GM21360 (cell line): ENCODE measurements around the gene MARCHF11.

ENCODE experiments used
- ATAC-seq: cut with Tn5 transposase; IDR thresholded peaks from one replicate; pipeline ENCODE4 v1.9.1; 2021; ENCODE audit warnings: mild to moderate bottlenecking, moderate library complexity; ENCODE audit not compliant: unreplicated experiment

MARCHF11 gene

DNA sequence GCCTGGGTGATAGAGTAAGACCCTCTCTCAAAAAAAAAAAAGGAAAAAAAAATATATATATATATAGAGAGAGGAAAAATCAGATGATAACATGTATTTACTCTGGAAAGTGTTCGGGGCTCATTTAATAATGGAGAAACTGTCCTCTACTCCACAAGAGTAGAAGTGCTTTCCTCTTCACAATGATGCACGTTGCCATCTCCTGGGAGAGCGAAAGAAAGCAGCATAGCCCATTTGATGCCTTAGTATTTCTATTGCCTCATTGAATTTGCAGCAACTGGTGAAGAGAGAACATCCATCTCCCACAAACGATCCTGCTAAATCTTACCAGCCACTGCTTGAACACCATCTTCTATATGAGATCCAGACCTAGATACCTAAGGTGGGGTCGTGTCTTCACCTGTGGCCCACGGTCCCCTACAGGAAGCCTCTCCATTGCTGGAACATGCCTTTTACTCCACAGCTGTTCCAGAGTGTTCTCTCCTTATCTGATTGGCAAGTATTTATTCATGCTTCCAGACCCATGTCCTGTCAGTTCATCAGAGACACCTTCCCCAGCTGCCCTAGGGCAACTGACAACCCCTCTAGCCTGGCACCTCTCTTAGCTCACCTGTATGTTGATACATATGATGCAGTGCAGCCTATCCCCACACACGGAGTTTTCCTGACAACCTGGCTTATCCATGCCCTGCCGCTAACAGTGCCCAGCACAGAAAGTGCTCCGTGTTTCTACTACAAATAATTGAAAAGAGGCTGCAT lies 115.3 kb downstream of the MARCHF11 start:
- ATAC-seq, result no peak

DNA sequence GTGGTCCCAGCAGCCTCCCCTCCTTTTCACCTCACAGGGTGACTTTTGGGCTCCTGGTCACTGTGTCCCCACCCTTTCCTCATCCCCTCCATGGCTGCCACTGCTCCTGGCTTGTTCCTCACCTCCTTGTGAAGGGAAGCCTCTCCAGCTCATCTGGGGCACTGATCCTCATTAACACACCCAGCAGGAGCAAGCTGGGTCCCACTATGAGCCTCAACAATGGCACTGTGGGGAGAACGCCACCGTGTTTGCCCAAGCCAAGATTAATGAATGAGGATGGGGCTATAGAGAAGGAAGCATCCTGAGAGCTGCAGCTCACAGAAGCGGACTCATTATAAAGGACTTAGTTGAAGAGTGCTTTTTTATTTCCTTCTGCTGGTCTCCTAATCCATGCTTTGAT lies 118.4 kb downstream of the MARCHF11 start:
- no peak for ATAC-seq

DNA sequence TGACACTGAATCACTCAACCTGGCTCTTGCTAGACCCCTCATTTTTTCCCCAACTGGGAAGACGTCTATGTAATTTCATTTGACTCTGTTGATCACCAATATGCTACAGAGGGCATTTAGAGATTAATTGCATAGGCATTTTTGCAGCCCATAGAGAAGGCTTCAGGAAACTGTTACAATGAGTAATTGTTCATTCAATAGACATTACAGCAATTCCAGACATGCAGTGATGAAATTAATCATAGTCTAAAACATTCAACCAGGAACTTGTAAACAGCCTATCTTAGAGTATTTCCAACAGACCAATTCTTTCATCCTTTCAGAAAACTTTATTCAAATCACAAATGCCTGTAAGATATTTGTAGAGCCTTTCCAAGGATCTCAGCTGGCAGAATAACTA lies 122.3 kb downstream of the MARCHF11 start:
- no peak for ATAC-seq

DNA sequence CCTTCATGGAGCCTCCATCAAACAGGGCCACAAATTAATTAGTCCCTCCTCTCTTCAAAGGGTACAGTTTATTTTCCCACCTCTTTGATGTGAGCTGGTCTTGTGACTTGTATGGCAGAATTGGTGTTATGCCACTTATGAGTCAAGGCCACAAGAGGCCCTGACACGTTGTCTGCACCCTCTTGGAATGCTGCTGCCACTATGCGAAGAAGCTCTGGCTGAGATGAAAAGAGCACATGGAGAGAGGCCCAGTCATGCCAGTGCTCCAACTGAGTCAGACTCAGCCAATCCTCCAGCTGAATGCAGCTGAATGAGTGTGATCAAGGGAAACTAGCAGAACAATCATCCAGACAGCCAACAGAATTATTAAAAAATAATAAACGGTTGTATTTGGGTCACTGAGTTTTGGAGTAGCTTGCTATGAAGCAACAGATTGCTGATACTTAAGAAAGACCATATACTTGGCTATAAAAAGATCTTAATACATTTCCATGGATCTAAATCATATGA lies 128.3 kb downstream of the MARCHF11 start:
- no peak for ATAC-seq

DNA sequence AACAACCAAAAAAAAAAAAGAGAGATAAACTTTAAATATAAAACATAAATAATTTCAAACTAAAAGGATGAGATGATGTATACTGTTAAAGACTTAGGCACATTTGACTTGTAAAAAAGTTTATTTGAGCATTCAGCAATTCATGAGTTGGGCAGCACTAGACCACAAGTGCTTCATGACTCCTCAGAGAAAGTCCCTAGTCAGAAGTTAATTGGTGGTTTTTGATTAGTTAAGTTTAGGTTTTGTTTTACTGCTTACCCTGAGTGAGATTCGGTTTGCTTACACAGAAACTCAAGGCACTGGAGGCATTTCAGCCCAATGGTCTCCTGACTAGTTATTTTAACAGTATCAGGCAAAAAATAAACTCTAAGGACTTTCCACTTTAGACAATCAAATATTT lies 129.2 kb downstream of the MARCHF11 start:
- ATAC-seq, result no peak

DNA sequence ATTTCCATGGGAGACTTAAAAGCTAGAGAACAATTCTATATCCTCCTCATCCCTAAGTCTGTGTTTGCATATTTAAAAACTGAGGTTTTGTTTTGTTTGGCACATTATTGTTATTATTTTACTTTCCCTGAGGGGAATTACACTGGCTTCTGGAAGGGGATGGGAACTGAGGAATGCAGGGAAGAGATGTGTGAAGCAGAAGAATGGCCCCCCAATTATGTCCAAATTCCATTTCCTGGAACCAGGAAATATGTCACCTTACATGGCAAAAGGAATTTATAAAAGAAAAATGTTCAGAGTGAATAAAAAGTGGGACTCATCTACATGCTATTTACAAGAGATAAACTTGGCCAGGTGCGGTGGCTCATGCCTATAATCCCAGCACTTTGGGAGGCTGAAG lies 129.8 kb downstream of the MARCHF11 start:
- no peak for ATAC-seq

DNA sequence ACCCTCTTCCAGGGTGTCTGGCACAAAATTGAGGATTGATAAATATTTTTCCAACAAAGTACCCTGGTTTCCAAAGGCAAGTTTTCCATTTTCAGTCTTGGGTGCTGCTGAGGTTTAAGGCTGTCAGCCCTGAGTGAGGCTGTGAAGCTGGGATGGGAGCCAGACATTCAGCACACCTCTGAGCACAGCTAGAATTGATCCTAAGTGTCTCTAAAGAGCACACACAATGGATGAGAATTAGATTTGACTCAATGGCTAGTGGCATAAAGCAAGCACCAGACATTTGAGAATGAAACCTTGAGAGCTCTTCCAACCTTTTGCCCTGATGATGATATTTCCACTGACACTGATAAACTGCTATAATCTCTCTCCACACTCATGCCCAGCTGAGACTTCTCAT lies 131.5 kb downstream of the MARCHF11 start:
- ATAC-seq, result no peak

DNA sequence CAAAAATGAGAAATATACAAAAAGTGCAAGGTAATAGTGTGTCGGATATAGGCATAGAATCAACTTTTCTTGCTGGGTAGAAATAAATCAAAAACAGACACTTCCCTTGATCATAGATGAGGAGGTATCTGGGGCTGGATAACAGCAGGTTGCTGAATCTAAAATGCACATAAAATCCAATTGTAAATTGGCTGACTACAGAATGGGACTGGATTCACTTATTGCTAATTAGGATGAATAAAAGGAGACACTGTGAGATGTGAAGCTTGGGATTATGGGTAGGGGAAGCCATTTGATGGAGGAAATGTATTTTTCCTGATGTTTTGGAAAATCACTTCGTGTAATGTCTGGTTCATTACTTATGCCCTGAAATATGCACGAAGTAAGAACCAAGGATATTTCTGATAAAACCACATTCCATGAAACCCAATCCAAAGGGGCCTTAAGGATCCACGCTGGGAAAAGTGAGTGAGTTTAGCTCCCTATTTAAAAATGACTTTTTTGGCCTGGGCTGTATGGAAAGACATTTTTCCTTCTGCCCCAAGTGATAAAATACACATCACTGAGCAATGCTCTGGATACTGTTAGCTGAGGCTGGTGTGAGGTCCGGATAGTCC lies 136.1 kb downstream of the MARCHF11 start:
- ATAC-seq, result no peak

DNA sequence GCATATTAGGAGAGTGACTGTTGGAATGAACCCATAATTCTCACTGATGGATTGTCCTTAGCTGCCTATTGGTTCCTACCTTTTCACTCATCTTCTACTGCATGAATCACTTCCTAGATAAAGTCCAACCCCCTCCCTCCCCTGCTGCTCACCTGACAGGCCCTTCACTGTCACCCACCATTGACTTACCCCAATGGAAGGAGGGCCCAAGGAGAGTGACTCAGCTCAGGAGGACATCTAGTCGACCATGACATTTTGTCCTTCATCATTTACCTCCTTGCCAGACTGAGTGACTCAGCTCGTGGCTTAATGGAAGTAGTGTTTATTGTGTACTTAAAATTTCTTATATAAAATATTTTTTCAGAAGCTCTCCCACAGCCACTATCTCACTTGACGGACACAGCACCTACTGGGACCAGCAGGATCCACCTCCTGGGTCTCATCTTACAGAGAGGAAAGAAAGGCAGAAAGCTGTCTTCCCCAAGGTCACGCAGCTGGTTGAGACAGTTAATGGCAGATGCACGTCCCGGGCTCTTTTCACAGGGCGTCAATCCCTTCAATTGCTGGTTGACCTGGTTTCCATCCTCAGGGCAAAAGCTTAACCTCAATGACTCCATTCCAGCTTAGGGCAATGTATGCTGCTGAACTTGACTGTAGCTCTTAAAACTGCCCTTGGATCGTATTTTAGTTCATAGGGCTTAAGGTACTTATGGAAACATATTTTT lies 142.3 kb downstream of the MARCHF11 start:
- no peak for ATAC-seq

DNA sequence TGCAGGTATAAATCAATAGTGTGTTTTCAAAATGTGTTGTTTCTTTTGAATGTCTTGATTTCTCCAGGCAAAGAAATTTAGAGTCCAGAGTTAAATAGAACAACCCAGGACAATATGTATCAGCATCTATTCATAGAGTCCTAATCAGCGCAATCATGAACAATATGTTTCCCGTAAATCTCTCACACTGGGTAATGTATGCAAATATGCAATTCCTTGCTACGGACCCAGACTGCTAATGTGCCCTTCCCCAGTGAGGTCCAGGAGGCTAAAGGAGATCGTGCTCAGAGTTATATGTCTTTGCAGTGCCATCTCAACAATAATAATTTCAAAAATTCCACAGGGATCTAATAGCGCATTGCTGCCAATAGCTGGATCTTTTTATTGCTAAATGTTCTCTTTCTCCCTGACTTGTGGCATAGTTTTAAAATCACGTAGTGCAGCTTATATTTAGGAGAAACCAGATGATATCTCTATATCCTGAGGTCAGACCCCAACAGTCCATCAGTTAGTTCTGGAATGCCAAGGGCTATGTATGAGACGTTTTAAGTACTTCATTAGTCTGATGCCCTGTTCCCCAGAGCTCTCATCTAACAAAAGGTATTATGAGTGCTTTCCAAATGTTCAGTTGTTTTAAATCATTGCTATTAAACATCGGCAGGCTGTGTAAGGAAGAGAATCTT lies 145.1 kb downstream of the MARCHF11 start:
- no peak for ATAC-seq

DNA sequence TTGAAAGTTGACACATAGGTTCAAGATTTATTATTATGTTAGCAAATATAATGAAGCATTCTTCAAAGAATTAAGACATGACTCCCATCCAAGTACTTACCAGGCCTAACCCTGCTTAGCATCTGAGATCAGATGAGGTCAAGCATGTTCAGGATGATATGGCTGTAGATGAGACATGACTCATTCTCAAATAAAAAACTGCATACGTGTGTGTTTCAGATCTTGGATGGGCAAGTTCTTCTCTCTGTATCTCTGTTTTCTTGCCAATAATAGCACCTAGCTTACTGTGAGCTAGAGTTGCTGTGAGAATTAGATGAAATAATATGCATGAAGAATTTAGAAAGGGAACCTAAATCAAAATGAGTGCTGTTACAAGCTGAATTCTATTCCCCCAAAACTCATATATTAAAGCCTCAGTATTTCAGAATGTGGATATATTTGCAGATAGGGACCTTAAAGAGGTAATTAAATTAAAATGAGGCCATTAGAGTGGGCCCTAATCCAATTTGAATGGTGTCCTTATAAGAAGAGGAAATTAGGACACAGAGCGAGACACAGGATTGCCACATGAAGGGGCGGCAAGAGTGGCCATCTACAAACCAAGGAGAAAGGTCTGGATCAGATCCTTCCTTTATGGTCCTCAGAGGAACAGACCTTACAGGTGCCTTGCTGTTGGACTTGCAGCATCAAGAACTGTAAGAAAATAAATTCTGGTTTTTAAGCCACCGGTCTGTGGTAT lies 146.2 kb downstream of the MARCHF11 start:
- ATAC-seq, result no peak

DNA sequence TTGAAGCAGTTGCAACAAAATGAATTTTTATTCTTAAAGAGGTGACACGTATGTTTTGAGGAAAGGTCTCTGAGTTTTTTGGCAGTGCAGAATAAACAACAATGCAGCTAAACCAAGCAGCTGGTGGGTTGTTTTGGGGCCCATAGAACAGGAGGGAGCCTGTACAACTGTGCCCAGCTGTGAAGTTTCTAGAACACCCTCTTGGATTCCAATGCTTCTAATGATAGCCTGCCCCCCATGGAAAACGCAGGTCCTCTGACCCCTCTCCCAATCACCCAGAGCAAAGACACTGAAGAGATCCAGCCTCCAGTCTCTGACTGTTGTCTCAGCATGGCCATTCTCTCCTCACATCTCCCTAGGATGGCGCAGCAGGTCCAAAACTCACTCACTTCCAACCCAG lies 150.9 kb downstream of the MARCHF11 start:
- no peak for ATAC-seq

DNA sequence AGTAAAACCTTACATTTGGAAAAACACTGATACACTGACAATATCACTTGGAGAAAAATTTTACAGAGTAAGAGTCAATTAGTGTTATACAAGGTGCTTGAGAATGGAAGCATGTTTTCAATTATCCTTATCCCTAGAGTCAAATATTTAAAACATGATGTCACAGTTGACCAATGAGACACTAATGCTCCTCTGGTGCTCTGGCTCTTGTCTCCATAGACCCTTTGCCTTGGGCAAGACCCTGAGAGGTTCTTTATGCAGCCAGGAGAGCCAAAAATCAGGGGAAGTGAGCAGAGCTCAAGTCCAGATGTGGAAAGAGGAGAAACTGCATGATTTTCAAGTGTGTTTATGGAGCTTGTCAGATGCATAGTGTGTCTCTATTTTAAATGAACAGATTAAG lies 153.9 kb downstream of the MARCHF11 start:
- no peak for ATAC-seq

DNA sequence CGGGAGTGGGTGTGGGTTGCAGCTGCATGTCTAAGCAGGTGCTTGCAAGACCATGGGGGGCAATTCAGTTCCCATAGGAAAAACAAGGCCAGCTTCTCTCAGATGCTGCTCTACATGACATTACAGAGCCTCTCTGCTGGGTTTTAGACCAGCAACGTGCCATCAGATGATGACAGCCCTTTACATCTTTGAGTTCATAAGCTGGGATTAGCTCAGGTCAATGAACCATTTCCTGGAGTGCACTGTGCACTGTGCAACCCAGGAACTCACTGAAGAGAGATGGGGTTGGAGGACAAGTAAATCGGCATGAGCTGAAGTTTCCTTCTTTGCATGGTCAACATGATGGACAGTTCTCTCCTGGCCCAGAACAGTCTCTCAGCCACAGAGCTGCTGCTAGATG lies 160.6 kb downstream of the MARCHF11 start:
- no peak for ATAC-seq

DNA sequence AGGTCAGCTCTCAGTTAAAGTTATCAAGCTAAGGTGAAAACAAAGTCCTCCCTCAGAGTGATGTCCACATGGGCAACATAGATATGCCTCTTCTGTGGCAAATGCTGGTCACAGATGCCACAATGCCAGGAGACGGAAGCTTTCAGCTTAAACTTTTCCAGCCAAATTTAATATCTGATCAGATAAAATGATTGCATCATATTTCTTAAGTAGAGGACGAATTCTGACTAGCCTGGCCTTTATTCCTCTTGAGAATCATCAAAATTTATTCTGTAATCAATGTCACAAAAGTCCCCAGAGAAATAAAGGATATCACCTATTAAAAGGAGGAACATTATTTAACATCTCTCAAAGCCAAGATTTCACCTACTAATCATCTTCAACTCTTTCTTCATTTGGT lies 161.9 kb downstream of the MARCHF11 start:
- no peak for ATAC-seq
